Calu3 (cell line): ENCODE measurements around the gene SMARCA2. TPM values are rescaled to one million over a fixed set of nuclear protein-coding genes. Genes with fewer than 3 reads are reported as not detected.

Experiments
- BruUV-seq: library from RNA; stranded (reverse); fragments of 400-500 nt; replicated peaks from 2 replicates; lab custom pipeline; 2021; lab: Mats Ljungman, UMichigan
- CTCF ChIA-PET: fragments of 300-600 bp; sonication (Branson Sonifier 250); formaldehyde crosslinking; loops from one replicate; lab custom pipeline; 2022; ENCODE audit warnings: antibody characterized with exemption; lab: Charles Lee
- DNase-seq: peaks from one replicate; pipeline ENCODE4 v3.0.0; 2022
- H3K27ac Mint-ChIP-seq: one replicate; pipeline ENCODE4 v1.8.0; 2022; ENCODE audit warnings: mixed read lengths; ENCODE audit not compliant: unreplicated experiment
- H3K27me3 Mint-ChIP-seq: one replicate; pipeline ENCODE4 v1.8.0; 2022; ENCODE audit warnings: mixed read lengths; ENCODE audit not compliant: unreplicated experiment
- H3K36me3 Mint-ChIP-seq: one replicate; pipeline ENCODE4 v1.8.0; 2022; ENCODE audit warnings: mild to moderate bottlenecking, moderate library complexity, mixed read lengths; ENCODE audit not compliant: insufficient read depth, unreplicated experiment
- H3K4me1 Mint-ChIP-seq: one replicate; pipeline ENCODE4 v1.8.0; 2022; ENCODE audit warnings: mild to moderate bottlenecking, low read depth, mixed read lengths; ENCODE audit not compliant: unreplicated experiment
- H3K4me3 Mint-ChIP-seq: one replicate; pipeline ENCODE4 v1.8.0; 2022; ENCODE audit warnings: mild to moderate bottlenecking, low read depth, moderate library complexity, mixed read lengths; ENCODE audit not compliant: unreplicated experiment
- H3K9me3 Mint-ChIP-seq: one replicate; pipeline ENCODE4 v1.8.0; 2022; ENCODE audit warnings: low read depth, mixed read lengths; ENCODE audit not compliant: unreplicated experiment
- intact Hi-C: fragments of 100-400 bp; cut with micrococcal nuclease; formaldehyde crosslinking; loops from one replicate; pipeline ENCODE4 v1.10.0; 2022; ENCODE audit not compliant: unreplicated experiment
- total RNA-seq: library from RNA; stranded (reverse); gene quantifications from 2 replicates; pipeline ENCODE4 v1.2.3, GENCODE V29; 2022
- TF ChIP-seq, protein P1 (sequence below): fragments of 200-600 bp; IDR thresholded peaks from one replicate; pipeline ENCODE4 v1.8.0; 2022; ENCODE audit warnings: antibody characterized with exemption; ENCODE audit not compliant: unreplicated experiment

Gene SMARCA2
- total RNA-seq, 1 experiment from 2014 or later: 47.4 TPM

GRCh38 chr9:2180704-2181103 lies 165.6 kb downstream of the SMARCA2 start:
- CTCF ChIA-PET: no interaction called here
- Mint-ChIP-seq H3K36me3 (no peaks in the 10 kb centered on the region), H3K4me3 (no peak overlapping the region), H3K27me3 (no peaks in the 10 kb centered on the region), H3K9me3 (no peaks in the 10 kb centered on the region), H3K4me1 (peaks cover 11% of the 10 kb centered on the region), H3K27ac (no peak overlapping the region)
- no peak for DNase-seq
- no TSS peak for BruUV-seq
- intact Hi-C loops: no loop called here
- TF ChIP-seq, protein P1, sequence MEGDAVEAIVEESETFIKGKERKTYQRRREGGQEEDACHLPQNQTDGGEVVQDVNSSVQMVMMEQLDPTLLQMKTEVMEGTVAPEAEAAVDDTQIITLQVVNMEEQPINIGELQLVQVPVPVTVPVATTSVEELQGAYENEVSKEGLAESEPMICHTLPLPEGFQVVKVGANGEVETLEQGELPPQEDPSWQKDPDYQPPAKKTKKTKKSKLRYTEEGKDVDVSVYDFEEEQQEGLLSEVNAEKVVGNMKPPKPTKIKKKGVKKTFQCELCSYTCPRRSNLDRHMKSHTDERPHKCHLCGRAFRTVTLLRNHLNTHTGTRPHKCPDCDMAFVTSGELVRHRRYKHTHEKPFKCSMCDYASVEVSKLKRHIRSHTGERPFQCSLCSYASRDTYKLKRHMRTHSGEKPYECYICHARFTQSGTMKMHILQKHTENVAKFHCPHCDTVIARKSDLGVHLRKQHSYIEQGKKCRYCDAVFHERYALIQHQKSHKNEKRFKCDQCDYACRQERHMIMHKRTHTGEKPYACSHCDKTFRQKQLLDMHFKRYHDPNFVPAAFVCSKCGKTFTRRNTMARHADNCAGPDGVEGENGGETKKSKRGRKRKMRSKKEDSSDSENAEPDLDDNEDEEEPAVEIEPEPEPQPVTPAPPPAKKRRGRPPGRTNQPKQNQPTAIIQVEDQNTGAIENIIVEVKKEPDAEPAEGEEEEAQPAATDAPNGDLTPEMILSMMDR: no peak

- BruUV-seq: no TSS peak
- Mint-ChIP-seq H3K4me1 (peaks cover 11% of the 10 kb centered on the region), H3K36me3 (no peaks in the 10 kb centered on the region), H3K4me3 (no peak overlapping the region), H3K27me3 (no peaks in the 10 kb centered on the region), H3K27ac (no peak overlapping the region), H3K9me3 (no peaks in the 10 kb centered on the region)
- CTCF ChIA-PET: no interaction called here
- TF ChIP-seq, protein P1: no peak
- intact Hi-C loops: loop anchor here (2.0 kb wide), 1 partner anchor 49 kb away; no protein-coding TSS in a partner anchor
- peak; percentile 37 for DNase-seq
These were observed 166.6 kb downstream of the SMARCA2 start for GRCh38 chr9:2181792-2182191.

DNA sequence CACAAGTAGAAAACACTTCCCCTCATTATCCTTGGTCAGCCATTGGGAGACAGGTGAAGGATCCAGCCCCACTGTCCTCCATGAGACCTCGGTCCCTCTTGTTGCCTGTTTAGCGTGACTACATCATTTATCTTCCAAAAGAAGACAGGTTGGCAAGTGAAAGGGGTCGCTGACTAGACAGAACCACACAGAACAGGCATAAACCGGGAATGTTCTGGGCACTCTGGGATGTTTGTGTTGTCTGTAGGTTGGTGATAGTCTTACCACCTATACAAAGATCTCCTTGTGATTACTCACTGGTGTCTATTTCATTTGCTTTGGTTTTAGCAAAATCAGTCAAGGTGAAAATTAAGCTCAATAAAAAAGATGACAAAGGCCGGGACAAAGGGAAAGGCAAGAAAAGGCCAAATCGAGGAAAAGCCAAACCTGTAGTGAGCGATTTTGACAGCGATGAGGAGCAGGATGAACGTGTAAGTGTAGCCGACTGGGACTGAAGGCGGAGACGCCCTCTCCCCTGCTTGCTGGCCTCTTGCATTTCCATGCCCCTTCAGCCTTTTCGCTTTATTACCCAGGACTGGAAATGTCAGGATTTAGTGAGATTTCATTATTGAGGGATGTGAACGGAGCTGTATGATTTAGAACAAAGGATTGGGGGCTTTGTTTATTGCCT lies 175.9 kb downstream of the SMARCA2 start:
- no TSS peak for BruUV-seq
- no peak overlapping the region for H3K27ac Mint-ChIP-seq
- no peaks in the 10 kb centered on the region for H3K27me3 Mint-ChIP-seq
- H3K4me1 Mint-ChIP-seq: no peaks in the 10 kb centered on the region
- H3K4me3 Mint-ChIP-seq: no peak overlapping the region
- intact Hi-C loops: no loop called here
- CTCF ChIA-PET: no interaction called here
- TF ChIP-seq, protein P1: no peak
- no peak for DNase-seq
- H3K36me3 Mint-ChIP-seq: no peaks in the 10 kb centered on the region
- H3K9me3 Mint-ChIP-seq: no peaks in the 10 kb centered on the region

DNA sequence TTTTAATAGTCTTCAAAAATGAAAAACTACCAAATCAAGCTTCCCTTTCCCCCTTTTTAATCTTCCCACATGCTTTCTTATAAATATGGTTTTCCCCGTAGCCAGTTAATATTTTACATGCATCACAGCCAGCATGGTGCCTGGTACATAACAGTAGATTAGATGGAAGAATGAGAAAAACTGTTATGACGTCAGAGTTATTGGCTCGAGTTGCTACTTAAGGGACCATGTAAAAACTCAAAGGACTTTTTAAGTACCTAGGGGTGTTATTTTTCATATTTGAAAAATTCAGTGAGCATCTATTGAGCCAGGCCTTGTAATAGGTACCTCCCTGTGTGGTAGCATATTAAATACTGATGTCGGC lies 176.4 kb downstream of the SMARCA2 start:
- Mint-ChIP-seq H3K27me3 (no peaks in the 10 kb centered on the region), H3K4me1 (no peaks in the 10 kb centered on the region), H3K36me3 (no peaks in the 10 kb centered on the region), H3K9me3 (no peaks in the 10 kb centered on the region), H3K4me3 (no peak overlapping the region), H3K27ac (no peak overlapping the region)
- TF ChIP-seq, protein P1: no peak
- CTCF ChIA-PET: no interaction called here
- intact Hi-C loops: no loop called here
- no peak for DNase-seq
- BruUV-seq: no TSS peak
